ENCODE results near the gene SLAMF9. TPM values are rescaled to one million over a fixed set of nuclear protein-coding genes. Genes with fewer than 3 reads are reported as not detected.

Gene SLAMF9
- total and polyA plus RNA-seq, 2 of the 8 experiments (the other 6 are each of a cell fraction or from before 2014, with no cell fraction given), result not detected

DNA sequence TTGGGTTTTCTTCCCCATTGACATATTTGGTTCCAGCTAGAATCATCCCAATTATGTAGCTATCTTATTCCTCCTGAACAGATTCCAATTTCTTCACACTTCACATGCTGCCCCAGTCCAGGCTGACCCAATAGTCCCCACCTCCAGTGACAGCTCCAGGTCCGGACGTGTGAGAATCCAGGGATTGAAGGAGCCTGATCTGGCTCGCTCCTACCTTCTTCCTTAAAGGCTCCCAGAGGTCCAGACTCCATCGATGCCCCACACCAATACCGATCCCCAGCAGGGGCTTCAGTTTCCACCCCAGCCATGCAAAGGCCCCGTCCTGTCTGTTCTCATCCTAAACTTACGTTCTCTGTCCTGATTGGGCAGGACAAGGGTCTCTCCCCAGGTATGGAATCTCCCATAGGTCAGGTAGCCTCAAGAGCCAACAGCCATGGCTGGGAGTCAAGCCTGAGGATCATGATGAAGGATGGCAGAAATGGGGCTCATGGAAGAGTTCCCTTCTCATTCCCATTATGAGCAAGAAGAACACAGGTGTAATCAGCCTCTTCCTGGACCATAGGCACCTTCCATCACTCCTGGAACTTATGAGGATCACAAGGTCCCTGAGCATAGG, 20.4 kb upstream of the SLAMF9 start:
- no peak overlapping the region for H2BK12ac ChIP-seq (ENCODE audit: low read depth, low read length)
- peaks cover 0 to 3% (median under 1%) of the 10 kb centered on the region in 4 experiments; a peak in 2 of 7 replicates for H3K27me3 ChIP-seq (replicated peaks in 1 of 4; ENCODE audit: control insufficient read depth in 3 of 4, extremely low read depth in 1 of 4, insufficient read depth in 3 of 4, low read length in 3 of 4)
- H4K91ac ChIP-seq (replicated peaks; ENCODE audit: insufficient read length, low read length), result no peak overlapping the region
- 86% methylated on average over 7 of the region's 7 CpGs; no CpG with 5 or more reads in 1 of the 2 experiments for WGBS, 2 experiments (ENCODE audit: extremely low coverage in 1 of 2, insufficient coverage in 1 of 2, insufficient read length in 1 of 2, insufficient replicate concordance in 2 of 2, low coverage in 1 of 2, low lambda C conversion rate in 2 of 2, missing lambda C conversion rate in 1 of 2)
- H3K23me2 ChIP-seq (ENCODE audit: low read depth, low read length), result no peaks in the 10 kb centered on the region
- H3K4me1 ChIP-seq (replicated peaks in 1 of 4; ENCODE audit: control insufficient read depth in 3 of 4, insufficient read depth in 4 of 4, low read length in 3 of 4), result no peaks in the 10 kb centered on the region
- no peak overlapping the region for H3K23ac ChIP-seq (ENCODE audit: insufficient read length)
- H2BK5ac ChIP-seq (ENCODE audit: low read depth, low read length), result no peak overlapping the region
- H3K56ac ChIP-seq (replicated peaks; ENCODE audit: insufficient read length, low read depth, low read length), result no peak overlapping the region
- no peak overlapping the region for H2AK5ac ChIP-seq (ENCODE audit: low read depth, low read length)
- H2BK15ac ChIP-seq (ENCODE audit: low read length), result no peak overlapping the region
- CTCF ChIA-PET (ENCODE audit: partially characterized antibody), result interaction anchor here (0.6 kb wide), 1 partner anchor 33 kb away, joined by 3 read pairs; no protein-coding TSS in a partner anchor
- no peaks in the 10 kb centered on the region; the same call in 1 of the 2 replicates for H3K79me1 ChIP-seq (ENCODE audit: low read depth, low read length)
- no peak overlapping the region for H3K4me2 ChIP-seq (ENCODE audit: insufficient read depth in 1 of 2, low read depth in 2 of 2, low read length in 2 of 2)
- no peak overlapping the region for H2AFZ ChIP-seq (ENCODE audit: low read length)
- H3K27ac ChIP-seq (ENCODE audit: low read depth, low read length), result no peak overlapping the region
- H4K5ac ChIP-seq (ENCODE audit: insufficient read length, low read depth, low read length), result no peak overlapping the region
- POLR2A ChIA-PET (ENCODE audit: partially characterized antibody), result interaction anchor here (0.6 to 2.0 kb wide), 2 partner anchors 29 to 196 kb away, joined by 3 to 7 read pairs; partner anchors contain the start of gene IGSF9
- no peak overlapping the region for H3K4me3 ChIP-seq (ENCODE audit: extremely low read depth in 1 of 4, insufficient read depth in 2 of 4, low read depth in 3 of 4, low read length in 4 of 4)
- no peaks in the 10 kb centered on the region for H3K36me3 ChIP-seq (ENCODE audit: control insufficient read depth in 2 of 4, insufficient read depth in 4 of 4, low read length in 3 of 4)
- FAIRE-seq, result no peak
- no peak overlapping the region for H3K14ac ChIP-seq (ENCODE audit: insufficient read length)
- H2BK120ac ChIP-seq (replicated peaks; ENCODE audit: low read depth, low read length), result no peak overlapping the region
- H2BK20ac ChIP-seq (ENCODE audit: low read length), result no peak overlapping the region
- H3K18ac ChIP-seq (ENCODE audit: extremely low read depth, low read length), result no peak overlapping the region
- H3K9me3 ChIP-seq (ENCODE audit: insufficient read depth in 2 of 2, low read depth in 1 of 2, low read length in 1 of 2), result no peaks in the 10 kb centered on the region
- H4K20me1 ChIP-seq (replicated peaks in 1 of 2; ENCODE audit: control insufficient read depth in 1 of 2, insufficient read depth in 2 of 2, low read length in 2 of 2), result no peaks in the 10 kb centered on the region
- no peak overlapping the region for H3K4ac ChIP-seq (replicated peaks; ENCODE audit: insufficient read length, low read depth, low read length)
- no peaks in the 10 kb centered on the region for H3K79me2 ChIP-seq (ENCODE audit: control insufficient read depth in 1 of 2, insufficient read depth in 2 of 2, low read length in 2 of 2)
- DNase-seq (ENCODE audit: low read depth in 1 of 2, low spot score in 2 of 2), result no peak
- no peak overlapping the region for H3K9ac ChIP-seq (replicated peaks in 1 of 4; ENCODE audit: extremely low read depth in 1 of 4, low read depth in 3 of 4, low read length in 3 of 4)
- no peak overlapping the region; the same call in 1 of the 2 replicates for H4K8ac ChIP-seq (ENCODE audit: extremely low read depth, insufficient read depth, low read length)
- TF ChIP-seq SUZ12 (IDR thresholded peaks at IDR 0.05; ENCODE audit: low read length), result no peak

Data from H1 (cell line).